Measurements from ENCODE around the gene INMT. TPM values are rescaled to one million over a fixed set of nuclear protein-coding genes. Genes with fewer than 3 reads are reported as not detected.

INMT gene
- total RNA-seq, 1 donor from 2014 or later = 21.5 TPM

Other genes starting within 250 kb of the INMT start
- 15.5 TPM for gene GGCT, start 247.3 kb upstream of the INMT start, total RNA-seq
- gene GARS1, start 157.3 kb upstream of the INMT start, total RNA-seq = 37.0 TPM
- not detected for gene CRHR2, start 69.7 kb upstream of the INMT start, total RNA-seq
- gene MINDY4, start 19.3 kb downstream of the INMT start, total RNA-seq = 2.3 TPM
- gene AQP1, start 159.7 kb downstream of the INMT start, total RNA-seq = 16.6 TPM
- 0.83 TPM for gene GHRHR, start 211.8 kb downstream of the INMT start, total RNA-seq